ENCODE measurements around the gene DGKQ.

Gene DGKQ

DNA sequence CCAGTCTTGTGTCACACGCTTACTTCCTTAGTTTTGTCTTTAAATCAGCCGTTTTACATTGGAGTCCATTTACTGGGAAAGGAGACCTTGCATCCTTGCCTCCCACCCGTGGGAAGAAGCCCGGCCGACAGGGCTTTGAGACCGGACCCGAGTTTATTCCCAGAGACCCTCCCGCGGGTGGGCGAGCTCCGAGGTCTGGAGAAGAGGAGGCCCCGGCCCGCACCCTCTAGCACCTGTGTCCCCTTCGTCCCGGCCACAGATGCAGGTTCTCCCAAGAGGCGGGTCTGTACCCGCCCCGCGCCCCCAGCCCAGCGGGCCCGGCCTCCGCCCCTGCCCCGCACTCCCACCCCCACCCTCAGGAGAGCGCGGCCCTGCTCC lies 23.6 kb upstream of the DGKQ start:
- Histone ChIP-seq H3K27ac (ENCODE audit: low read depth, low read length) (no peak overlapping the region), H3K36me3 (ENCODE audit: low read length) (no peaks in the 10 kb centered on the region), H3F3A (ENCODE audit: insufficient read depth) (no peaks in the 10 kb centered on the region), H3K9me3 (ENCODE audit: insufficient read depth, low read length) (no peaks in the 10 kb centered on the region), H2AFZ (ENCODE audit: low read depth, low read length, severe bottlenecking) (no peak overlapping the region), H4K20me1 (ENCODE audit: low read depth, low read length) (no peaks in the 10 kb centered on the region), H3K79me2 (ENCODE audit: insufficient read depth, low read length) (no peaks in the 10 kb centered on the region), H3K4me3 (ENCODE audit: insufficient read depth, low read length, poor library complexity, severe bottlenecking) (no peak overlapping the region), H3K4me2 (ENCODE audit: low read depth, low read length, poor library complexity, severe bottlenecking) (no peak overlapping the region), H3K9me2 (replicated peaks; ENCODE audit: insufficient read depth, low read length) (no peaks in the 10 kb centered on the region), H3K27me3 (ENCODE audit: low read length) (no peaks in the 10 kb centered on the region), H3K9ac (ENCODE audit: low read length) (no peak overlapping the region)
- TF ChIP-seq EZH2phosphoT487 (conservative IDR thresholded peaks at IDR 0.05; ENCODE audit: low read length) = no peak
- TF ChIP-seq, protein P1, sequence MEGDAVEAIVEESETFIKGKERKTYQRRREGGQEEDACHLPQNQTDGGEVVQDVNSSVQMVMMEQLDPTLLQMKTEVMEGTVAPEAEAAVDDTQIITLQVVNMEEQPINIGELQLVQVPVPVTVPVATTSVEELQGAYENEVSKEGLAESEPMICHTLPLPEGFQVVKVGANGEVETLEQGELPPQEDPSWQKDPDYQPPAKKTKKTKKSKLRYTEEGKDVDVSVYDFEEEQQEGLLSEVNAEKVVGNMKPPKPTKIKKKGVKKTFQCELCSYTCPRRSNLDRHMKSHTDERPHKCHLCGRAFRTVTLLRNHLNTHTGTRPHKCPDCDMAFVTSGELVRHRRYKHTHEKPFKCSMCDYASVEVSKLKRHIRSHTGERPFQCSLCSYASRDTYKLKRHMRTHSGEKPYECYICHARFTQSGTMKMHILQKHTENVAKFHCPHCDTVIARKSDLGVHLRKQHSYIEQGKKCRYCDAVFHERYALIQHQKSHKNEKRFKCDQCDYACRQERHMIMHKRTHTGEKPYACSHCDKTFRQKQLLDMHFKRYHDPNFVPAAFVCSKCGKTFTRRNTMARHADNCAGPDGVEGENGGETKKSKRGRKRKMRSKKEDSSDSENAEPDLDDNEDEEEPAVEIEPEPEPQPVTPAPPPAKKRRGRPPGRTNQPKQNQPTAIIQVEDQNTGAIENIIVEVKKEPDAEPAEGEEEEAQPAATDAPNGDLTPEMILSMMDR (IDR thresholded peaks at IDR 0.05; ENCODE audit: insufficient read depth, low read length, poor library complexity, severe bottlenecking) = no peak

DNA sequence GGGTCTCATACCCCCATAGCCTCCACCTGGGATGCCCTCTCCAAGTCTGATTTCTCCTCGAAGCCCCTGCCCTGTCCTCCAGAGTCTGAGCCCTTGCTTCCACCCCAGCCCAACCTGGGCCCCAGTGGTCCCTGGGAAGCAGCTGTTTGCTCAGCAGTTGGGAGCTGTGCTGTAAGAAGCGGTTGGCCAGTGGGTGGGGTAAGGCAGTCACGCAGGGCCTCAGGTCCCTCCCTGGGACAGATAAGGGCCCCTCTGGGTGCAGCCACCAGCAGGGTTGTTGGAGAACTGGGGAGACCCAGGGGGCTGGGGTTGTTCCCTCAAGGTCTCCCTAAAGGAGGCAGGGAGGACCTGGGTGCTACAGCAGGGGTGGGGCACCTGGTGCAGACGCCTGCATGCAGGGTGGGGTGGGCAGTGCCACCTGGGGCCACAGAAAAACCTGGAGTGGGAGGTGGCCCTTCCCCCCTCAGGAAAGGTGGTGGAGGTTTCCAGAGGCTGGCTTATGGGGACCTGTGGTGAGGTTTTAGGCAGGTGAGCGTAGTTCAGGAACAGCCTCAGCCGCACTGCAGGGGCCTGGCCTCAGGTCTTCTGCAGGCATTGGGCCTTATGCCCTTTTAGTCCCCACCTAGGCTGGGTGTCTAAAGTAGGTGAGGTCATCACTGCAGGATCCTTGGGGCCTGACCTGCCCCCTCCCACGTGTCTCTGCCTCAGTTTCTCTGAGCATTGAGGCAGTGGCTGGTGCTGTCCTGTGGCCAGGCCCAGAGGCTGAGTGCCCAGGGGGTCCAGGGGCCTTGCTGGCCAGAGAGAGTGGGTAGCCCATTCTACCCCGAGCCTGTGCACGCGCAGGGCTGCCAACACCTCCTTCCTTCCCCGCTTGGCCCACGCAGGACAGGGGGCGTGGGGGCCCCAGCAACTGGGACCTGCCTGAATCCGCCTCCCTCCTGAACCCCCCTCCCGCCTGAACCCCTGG lies 22.9 kb upstream of the DGKQ start:
- Histone ChIP-seq H3K36me3 (ENCODE audit: low read length) (no peaks in the 10 kb centered on the region), H3K27me3 (ENCODE audit: low read length) (no peaks in the 10 kb centered on the region), H3K4me2 (ENCODE audit: low read depth, low read length, poor library complexity, severe bottlenecking) (no peak overlapping the region), H4K20me1 (ENCODE audit: low read depth, low read length) (no peaks in the 10 kb centered on the region), H3K9me3 (ENCODE audit: insufficient read depth, low read length) (no peaks in the 10 kb centered on the region), H3K27ac (ENCODE audit: low read depth, low read length) (no peak overlapping the region), H3K9me2 (replicated peaks; ENCODE audit: insufficient read depth, low read length) (no peaks in the 10 kb centered on the region), H3K4me3 (ENCODE audit: insufficient read depth, low read length, poor library complexity, severe bottlenecking) (no peak overlapping the region), H3K79me2 (ENCODE audit: insufficient read depth, low read length) (no peaks in the 10 kb centered on the region), H2AFZ (ENCODE audit: low read depth, low read length, severe bottlenecking) (no peak overlapping the region), H3K9ac (ENCODE audit: low read length) (no peak overlapping the region), H3F3A (ENCODE audit: insufficient read depth) (no peaks in the 10 kb centered on the region)
- TF ChIP-seq, protein P1 (IDR thresholded peaks at IDR 0.05; ENCODE audit: insufficient read depth, low read length, poor library complexity, severe bottlenecking) = no peak
- TF ChIP-seq EZH2phosphoT487 (conservative IDR thresholded peaks at IDR 0.05; ENCODE audit: low read length) = no peak

DNA sequence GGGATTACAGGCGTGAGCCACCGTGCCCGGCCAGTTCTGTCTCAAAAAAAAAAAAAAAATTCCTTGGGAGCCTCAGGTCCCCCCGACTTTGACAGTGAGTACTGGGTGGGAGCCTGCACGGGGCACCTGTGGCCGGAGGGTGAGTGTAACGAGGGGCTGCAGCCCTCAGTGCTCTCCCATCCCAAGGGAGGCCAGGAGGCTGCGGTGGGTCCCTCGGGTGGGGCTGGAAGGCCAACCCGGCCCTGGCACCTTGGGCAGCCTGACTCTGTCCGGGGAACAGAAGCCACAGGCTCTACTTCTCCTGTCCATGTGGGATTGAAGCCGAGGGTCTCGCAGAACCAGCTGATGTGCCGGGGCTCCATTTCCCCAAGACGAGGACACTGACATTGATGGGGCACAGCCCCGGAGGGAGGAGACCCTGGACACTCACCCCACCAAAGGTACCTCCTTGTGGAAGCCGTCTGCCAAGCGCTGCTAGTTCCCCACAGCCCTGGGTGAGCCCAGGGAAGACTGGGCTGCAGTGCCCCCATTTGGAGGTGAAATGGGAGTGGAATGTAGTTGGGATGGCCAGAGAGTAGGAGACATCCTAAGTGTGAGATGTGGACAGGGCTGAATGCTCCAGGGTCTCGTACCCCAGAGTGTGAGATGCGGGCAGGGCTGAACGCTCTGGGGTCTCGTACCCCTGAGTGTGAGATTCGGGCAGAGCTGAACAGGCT lies 22.1 kb upstream of the DGKQ start:
- H3K4me2 ChIP-seq (ENCODE audit: low read depth, low read length, poor library complexity, severe bottlenecking) = no peak overlapping the region
- H3K79me2 ChIP-seq (ENCODE audit: insufficient read depth, low read length) = no peaks in the 10 kb centered on the region
- H3K36me3 ChIP-seq (ENCODE audit: low read length) = no peaks in the 10 kb centered on the region
- H3F3A ChIP-seq (ENCODE audit: insufficient read depth) = no peaks in the 10 kb centered on the region
- H3K4me3 ChIP-seq (ENCODE audit: insufficient read depth, low read length, poor library complexity, severe bottlenecking) = no peak overlapping the region
- H4K20me1 ChIP-seq (ENCODE audit: low read depth, low read length) = no peaks in the 10 kb centered on the region
- H3K9me3 ChIP-seq (ENCODE audit: insufficient read depth, low read length) = no peaks in the 10 kb centered on the region
- H2AFZ ChIP-seq (ENCODE audit: low read depth, low read length, severe bottlenecking) = no peak overlapping the region
- no peaks in the 10 kb centered on the region for H3K27me3 ChIP-seq (ENCODE audit: low read length)
- H3K9ac ChIP-seq (ENCODE audit: low read length) = no peak overlapping the region
- no peak for TF ChIP-seq EZH2phosphoT487 (conservative IDR thresholded peaks at IDR 0.05; ENCODE audit: low read length)
- TF ChIP-seq, protein P1 (IDR thresholded peaks at IDR 0.05; ENCODE audit: insufficient read depth, low read length, poor library complexity, severe bottlenecking) = no peak
- no peak overlapping the region for H3K27ac ChIP-seq (ENCODE audit: low read depth, low read length)
- no peaks in the 10 kb centered on the region for H3K9me2 ChIP-seq (replicated peaks; ENCODE audit: insufficient read depth, low read length)

Measured in SU-DHL-6 (cell line).